DLD1 (cell line): ENCODE data around the gene CSRNP3.

Experiments used
- in situ Hi-C: cut with HindIII; loops from 2 replicates; pipeline ENCODE4 v1.10.0; 2017; ENCODE audit warnings: low sequenced_read_pairs

Gene CSRNP3

GRCh38 chr2:165469417-165469816, at the start of gene CSRNP3:
TSS of gene CSRNP3 (plus strand) at chr2:165469698. CDS start at chr2:165595066, 125,368 bp downstream.
- in situ Hi-C loops = no loop called here

- in situ Hi-C loops = no loop called here
Observed at GRCh38 chr2:165420231-165420630, 49.3 kb upstream of the CSRNP3 start.

- in situ Hi-C loops = no loop called here
Observed at GRCh38 chr2:165423081-165423480, 46.4 kb upstream of the CSRNP3 start.

- in situ Hi-C loops = no loop called here
Observed at GRCh38 chr2:165425556-165425955, 43.9 kb upstream of the CSRNP3 start.

GRCh38 chr2:165427686-165428085, 41.8 kb upstream of the CSRNP3 start:
- in situ Hi-C loops = no loop called here

- in situ Hi-C loops = no loop called here
Observed at GRCh38 chr2:165428926-165429325, 40.6 kb upstream of the CSRNP3 start.

GRCh38 chr2:165431014-165431413, 38.5 kb upstream of the CSRNP3 start:
- in situ Hi-C loops = no loop called here

- in situ Hi-C loops = no loop called here
Observed at GRCh38 chr2:165432234-165432966, 37.1 kb upstream of the CSRNP3 start.

- in situ Hi-C loops = no loop called here
Observed at GRCh38 chr2:165434865-165435496, 34.5 kb upstream of the CSRNP3 start.

GRCh38 chr2:165435611-165436010, 33.9 kb upstream of the CSRNP3 start:
- in situ Hi-C loops = no loop called here

GRCh38 chr2:165436559-165436958, 32.9 kb upstream of the CSRNP3 start:
- in situ Hi-C loops = no loop called here

- in situ Hi-C loops = no loop called here
Observed at GRCh38 chr2:165440367-165440766, 29.1 kb upstream of the CSRNP3 start.

- in situ Hi-C loops = no loop called here
Observed at GRCh38 chr2:165443511-165443910, 26.0 kb upstream of the CSRNP3 start.

GRCh38 chr2:165448406-165448805, 21.1 kb upstream of the CSRNP3 start:
- in situ Hi-C loops = no loop called here

- in situ Hi-C loops = no loop called here
Observed at GRCh38 chr2:165450156-165450555, 19.3 kb upstream of the CSRNP3 start.

- in situ Hi-C loops = no loop called here
Observed at GRCh38 chr2:165452327-165452726, 17.2 kb upstream of the CSRNP3 start.

GRCh38 chr2:165453561-165454094, 15.9 kb upstream of the CSRNP3 start:
- in situ Hi-C loops = no loop called here

- in situ Hi-C loops = no loop called here
Observed at GRCh38 chr2:165454905-165455304, 14.6 kb upstream of the CSRNP3 start.

- in situ Hi-C loops = no loop called here
Observed at GRCh38 chr2:165456027-165456426, 13.5 kb upstream of the CSRNP3 start.

GRCh38 chr2:165462443-165462842, 7.1 kb upstream of the CSRNP3 start:
- in situ Hi-C loops = no loop called here

- in situ Hi-C loops = no loop called here
Observed at GRCh38 chr2:165466386-165466785, 3.1 kb upstream of the CSRNP3 start.

GRCh38 chr2:165467921-165468320, 1.6 kb upstream of the CSRNP3 start:
- in situ Hi-C loops = no loop called here
